ENCODE measurements around the gene CORO7.
"Not testable (repeated sequence)": the region's sequence is repeated elsewhere in the genome, so short reads cannot be mapped to it uniquely, and the experiment has no call there.

Gene CORO7

DNA sequence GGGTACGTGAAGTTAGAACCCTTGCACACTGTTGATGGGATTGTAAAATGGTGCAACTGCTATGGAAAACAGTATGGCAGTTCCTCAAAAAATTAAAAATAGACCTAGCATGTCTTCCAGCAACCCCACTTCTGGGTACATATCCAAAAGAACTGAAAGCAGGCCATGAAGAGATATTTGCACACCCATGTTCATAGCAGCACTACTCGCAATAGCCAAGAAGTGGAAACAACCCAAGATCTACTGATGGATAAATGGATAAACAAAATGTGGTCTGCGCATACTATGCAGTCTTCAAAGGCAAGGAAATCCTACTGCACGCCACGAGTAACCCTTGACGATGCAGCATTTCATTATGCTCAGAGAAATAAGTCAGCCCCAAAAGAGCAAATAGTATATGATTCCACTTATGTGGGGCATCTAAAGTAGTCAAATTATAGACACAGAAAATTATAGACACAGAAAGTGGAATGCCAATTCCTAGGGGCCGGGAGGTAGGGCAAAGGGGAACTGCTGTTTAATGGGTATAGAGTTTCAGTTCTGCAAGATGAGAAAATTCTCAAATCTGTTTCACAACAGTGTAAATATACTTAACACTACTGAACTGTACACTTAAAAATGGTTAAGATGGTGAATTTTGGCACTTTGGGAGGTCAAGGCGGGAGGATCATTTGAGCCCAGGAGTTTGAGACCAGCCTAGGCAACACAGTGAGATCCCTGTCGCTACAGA lies 17.2 kb downstream of the CORO7 start:
- DNase-seq = no peak

DNA sequence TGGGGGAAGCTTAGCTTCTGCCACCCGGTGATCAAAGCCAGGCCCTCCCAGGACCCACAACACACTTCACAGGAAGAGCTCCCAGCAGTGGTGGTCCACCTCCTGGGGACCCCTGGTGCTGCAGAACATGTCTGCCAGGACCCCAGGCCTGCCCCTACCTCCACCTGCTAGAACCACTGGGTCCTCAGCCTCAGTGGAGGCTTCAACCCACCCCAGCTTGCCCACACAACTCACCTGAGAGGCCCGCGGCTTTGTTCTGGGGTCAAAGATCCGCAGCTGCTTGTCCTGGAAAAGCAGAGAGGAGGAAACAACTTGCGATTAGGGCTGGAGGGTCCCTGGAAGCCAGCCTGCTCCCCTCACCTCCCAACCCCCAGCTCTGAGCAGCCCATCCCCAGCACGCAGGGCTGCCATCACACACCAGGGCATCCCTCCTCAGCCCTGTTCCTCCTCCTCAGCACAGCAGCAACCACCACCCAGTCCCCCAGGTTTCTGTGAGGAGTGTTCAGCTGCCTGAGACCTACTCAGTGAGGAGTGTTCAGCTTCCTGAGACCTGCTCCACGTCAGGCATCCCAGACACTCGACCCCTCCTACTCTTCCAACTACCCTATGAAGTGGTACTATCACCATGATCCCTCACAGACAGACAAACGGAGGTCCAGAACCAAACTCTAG lies 21.2 kb downstream of the CORO7 start:
- no peak for DNase-seq

DNA sequence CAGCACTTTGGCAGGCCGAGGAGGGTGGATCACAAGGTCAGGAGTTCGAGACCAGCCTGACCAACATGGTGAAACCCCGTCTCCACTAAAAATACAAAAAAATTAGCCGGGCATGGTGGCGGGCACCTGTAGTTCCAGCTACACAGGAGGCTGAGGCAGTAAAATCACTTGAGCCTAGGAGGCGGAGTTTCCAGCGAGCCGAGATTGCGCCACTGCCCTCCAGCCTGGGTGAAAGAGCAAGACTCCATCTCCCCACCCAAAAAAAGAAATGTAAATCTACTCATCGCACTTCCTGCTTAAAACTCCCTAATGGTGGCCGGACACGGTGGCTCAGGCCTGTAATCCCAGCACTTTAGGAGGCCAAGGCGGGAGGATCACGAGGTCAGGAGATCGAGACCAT lies 22.5 kb downstream of the CORO7 start:
- DNase-seq = not testable (repeated sequence)

DNA sequence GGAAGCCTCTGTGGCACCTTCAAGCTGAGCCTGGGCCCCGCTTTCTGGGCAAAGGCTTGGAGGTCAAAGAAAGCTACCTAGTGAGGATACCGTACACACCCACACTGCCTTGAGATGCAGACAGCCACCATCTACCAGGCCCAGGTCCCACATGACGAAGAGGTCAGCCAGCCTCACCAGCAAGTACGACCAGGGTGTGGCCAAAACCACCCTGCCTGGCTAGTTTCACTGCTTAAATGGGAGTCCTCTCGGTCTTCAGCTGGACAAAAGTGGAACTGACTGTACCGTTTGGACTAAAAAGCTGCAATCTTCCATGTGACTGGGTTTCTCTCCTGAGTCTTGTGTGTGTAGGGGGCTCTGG lies 23.2 kb downstream of the CORO7 start:
- no peak for DNase-seq

DNA sequence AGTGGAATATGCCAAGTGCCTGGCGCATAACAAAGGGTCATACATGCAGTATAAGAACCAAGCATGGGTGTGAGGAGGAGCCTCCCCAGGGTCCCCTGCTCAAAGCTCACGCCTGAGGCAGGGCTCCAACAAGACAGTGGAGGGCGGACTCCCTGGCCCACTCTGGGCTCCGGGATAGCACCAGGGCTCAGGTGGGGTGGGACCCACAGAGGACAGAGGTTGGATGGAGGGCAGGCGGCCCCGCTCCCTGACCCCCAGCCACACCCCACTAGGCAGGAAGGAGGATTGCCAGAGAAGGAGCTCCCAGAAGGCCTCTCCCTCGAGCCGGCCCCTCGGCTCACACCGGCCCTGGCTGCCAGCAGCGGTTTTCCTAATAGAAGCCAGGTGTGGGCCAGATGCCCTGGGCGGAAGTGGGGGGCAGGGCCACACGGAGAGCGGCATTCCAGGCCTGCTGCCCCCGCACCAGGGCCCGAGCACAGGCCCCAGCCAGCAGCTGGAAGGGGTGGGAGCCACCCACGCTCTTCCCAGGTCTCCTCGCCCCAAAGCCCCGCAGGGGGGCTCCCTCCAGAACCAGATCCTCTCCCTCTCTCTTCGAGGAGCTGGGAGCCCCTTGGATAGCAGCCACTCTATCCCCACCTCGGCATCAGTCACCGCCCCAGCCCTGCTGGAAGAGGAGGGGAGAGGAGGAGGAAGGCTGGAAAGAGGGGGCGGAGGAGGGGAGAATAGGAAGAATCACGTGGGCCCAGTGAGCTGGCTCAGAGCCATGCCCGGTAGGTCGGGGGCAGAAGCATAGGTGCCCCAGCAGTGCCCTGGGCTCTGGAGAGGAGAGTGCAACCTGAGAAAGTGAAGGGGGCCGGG lies 23.8 kb downstream of the CORO7 start:
- DNase-seq = no peak

DNA sequence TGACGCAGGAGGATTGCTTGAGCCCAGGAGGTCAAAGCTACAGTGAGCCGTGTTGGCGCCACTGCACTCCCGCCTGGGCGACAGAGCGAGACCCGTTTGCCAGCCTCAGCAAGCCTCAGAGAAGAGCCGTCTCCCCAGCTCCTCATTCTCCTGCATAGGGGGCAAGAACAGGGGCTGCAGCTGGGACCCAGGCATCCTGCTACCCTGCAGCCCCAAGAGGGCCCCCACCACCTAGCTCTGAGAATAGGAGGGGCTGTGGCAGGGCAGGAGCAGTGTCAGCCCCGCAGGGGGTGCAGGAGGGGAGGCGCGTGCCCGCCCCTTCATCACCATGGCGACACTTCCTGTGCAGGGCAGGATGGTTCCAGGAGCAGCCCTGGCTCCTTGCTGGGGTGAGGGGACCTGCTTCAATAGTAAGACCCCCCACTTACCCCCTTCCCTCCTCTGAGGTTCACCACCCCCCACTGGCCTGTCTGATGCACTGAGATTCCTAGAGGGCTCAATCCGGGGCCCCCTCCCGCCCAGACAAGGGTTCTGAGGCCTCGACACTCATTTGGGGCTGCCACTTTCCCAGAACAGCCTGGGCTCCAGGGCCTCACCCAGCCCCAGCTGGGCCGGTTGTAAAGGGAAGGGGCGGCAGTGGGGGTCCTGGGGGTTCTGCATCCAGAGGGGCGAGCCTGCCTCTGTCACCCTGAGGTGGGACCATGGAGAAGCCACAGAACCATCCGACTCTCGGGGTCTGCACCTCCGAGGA lies 24.6 kb downstream of the CORO7 start:
- no peak for DNase-seq

DNA sequence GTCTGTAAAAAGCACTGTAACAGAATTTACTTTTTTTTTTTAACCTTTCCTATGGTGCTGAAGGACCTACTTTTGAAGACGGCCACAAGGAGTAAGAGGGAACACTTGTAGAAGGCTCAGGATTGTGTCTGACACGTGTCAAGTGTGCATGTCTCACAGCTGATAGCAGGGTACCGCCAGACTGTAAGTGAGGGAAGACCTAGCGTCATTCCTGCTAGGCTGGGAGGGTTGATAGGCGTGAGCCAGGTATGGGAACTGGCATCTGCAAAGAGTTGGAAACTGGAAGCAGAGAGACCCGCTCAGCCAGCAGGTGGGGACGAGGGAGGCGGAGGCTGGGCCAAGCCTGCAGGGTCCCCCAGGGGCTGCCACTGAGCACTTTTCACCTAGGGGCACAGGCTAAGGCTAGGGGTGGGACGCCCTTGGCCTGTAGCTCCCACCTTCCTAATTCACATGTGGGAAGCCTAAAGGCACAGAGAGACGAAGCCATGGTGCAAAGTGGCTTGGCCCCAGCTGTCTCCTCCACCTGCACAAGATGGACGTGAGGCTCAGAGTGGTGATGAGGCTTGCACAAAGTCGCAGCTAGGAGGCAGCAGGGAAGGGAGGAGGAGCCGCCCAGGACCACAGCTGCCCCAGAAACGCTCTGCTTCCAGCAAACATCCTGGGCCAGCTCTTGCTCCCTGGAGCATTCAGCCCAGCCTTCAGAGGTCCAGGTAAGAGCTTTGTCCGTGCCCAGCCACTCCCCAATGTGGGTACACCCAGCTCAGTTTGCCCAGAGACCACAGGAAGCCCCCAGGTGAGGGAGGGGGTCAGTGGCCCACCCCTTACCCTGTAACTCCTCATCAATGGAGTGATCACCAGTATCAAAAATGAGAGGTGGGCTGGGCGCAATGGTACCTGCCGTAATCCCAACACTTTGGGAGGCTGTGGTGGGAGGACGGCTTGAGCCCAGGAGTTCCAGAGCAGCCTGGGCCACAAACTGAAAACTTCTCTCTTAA lies 25.8 kb downstream of the CORO7 start:
- no peak for DNase-seq

DNA sequence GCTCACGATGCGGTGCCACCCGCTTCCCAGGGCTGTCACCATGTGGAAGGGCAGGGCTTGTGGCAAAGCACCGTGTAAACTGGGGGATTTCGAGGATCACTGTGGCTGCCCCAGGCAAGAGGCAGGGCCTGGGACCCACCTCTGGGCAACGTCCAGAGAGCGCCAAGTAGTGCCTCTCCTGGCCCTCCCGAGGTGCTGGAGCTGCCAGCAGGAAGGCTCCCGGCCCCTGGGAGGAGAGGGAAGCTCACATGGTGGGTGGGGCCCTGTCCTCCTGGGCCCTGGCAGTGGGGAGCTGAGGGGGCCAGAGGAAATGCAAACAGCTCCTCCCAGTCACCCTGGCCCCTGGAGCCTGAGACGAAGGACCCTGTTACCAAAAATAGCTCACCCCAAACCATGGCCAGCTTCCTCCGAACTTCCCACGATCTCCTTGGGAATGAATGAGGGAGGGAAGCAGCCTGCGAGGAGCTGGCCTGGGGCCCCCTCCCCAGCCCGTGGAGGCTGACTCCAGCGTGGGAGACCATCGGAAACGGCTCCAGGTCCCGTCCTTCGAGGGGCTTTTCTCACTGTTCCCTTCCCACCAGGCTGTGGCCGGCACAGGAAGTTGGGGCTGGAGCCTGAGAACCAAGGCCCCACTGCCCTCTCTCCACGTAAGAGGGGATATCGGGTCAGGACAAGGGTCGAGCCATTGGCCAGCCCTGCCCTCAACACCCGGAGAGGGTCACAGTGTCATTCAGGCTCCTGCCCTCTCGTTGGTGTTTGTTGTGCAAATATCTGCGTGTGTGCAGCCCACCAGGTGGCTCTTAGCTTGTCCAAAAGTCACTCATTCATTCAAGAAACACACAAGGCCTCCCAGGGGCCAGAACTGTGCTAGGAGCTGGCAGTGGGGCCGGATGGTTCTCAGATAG lies 27.1 kb downstream of the CORO7 start:
- no peak for DNase-seq

DNA sequence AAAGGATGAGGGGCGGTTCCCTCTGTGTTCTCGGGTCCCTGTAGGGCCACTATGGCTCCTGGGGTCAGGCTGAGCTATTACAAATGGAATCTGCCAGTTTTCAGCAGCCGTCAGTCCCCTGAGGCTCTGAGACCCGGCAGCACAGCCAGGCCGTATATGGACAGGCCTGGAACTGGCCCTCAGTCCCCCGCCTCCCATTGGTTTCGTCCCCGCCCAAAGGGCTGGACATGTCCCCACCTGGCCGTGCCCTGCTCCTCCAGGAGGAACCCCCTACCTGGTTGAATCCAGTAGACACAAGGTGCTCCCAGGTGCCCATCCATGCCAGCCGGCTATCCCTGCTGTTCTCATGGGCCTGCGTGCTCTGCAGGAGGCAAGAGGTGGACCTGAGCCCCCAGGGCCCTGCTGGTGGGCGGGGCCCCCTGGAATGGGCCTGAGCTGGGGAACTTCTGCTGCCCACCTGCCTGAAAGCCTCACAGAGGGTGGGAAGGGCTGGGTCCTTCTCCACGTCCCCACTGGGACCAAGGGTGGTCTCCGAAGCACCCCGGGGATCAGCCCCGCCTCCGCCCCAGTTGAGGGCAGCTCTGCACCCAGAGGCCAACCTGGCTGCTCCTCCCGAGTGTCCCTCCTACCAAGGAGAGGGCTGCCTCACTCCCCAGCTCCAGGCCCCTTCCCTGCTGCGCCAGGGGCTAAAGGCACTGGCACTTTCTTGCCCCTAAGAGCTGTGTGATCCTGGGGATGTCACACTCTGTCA lies 27.9 kb downstream of the CORO7 start:
- no peak for DNase-seq

DNA sequence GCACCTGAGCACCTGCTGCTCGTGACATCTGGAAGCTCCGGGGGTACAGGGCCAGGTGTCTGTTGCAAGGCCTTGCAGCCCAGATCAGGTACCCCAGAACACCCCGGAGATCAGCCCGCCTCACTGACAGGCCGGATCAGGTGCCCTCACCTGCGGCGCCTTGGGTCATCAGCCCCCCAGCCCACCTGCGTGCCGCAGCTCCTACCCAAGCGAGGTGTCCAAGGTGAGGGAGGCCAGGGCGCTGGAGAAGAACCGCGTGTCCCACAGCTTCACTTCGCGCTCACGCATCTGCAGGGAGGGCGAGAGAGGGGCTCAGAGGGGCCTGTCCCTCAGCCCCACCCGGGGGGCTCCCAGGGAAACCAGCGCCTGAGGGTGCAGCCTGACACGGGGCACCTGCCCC lies 28.6 kb downstream of the CORO7 start:
- no peak for DNase-seq

DNA sequence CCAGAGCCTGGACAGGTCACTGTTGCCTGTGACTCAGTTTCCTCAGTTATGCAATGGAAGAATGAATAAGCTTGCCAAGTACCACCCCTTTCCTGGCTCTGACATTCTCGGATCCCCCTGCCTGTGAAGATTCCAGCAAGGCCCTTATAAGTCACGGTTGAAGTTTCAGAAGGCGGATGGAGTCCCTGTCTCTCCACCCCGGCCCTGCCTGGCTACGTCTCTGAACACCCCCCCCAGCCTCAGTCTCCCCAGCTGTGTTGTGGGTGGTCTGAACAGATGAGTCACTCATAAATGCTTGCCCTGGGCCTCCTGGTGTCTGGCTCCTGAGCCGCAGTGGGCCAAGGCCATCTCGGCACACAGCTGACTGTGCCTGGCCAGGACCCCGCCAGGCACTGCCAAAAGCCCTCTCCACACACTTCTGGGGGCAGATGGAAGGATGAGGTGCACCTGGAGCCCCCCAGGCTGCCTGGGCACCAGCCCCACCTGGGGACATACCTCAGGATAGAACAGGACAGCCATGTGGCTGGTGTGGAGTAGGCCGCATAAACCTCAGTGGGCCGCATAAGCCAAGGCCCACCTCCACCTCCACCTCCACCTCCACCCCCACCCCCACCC lies 29.3 kb downstream of the CORO7 start:
- DNase-seq = no peak

DNA sequence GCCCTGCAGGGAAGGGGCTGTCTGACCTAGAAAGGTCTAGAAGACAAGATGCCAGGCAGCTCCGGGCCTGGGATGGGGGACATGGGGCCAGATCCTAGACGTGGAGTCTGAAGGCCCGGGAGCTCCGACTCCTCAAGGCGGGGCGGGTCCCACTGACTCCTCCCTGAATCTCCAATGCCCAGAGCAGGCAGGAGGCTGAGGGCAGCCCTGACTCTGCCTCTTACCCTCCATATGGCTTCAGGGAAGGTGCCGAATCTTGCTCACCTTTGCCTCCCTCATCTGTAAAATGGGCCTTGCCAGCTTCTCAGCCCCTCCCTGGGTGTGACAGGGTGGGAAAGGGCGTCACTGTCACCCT lies 30.0 kb downstream of the CORO7 start:
- DNase-seq = no peak

DNA sequence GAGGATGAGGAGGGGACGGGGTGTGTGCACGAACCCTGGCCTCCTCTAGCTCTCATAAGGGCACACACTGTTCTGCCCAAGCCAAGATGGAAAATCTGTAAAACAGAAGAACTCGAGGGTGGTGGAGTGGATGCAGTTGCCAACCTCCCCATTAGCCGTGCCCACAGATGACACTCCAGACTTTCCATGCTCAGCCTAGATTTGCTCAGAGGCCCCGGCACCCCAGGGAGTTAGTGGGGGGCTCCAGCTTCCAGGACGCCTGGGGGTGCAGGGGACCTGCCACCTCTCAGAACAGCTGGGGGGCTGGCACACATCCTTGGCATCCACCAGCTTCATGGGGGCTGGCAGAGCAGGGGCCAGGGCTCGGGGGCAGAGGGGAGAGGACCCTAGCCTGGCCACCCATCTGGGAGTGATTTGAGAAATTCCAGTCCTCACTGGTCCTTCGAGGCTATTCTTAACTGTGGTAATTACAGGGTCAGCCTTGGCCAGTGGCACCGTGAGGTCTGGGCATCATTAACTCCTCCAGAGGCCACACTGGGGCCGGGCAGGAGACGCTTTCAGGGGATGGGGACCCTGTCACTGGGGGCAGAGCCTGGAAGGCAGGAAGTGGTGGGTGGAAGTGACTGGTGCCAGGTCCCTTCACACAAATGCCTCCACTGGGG lies 30.5 kb downstream of the CORO7 start:
- DNase-seq = no peak

DNA sequence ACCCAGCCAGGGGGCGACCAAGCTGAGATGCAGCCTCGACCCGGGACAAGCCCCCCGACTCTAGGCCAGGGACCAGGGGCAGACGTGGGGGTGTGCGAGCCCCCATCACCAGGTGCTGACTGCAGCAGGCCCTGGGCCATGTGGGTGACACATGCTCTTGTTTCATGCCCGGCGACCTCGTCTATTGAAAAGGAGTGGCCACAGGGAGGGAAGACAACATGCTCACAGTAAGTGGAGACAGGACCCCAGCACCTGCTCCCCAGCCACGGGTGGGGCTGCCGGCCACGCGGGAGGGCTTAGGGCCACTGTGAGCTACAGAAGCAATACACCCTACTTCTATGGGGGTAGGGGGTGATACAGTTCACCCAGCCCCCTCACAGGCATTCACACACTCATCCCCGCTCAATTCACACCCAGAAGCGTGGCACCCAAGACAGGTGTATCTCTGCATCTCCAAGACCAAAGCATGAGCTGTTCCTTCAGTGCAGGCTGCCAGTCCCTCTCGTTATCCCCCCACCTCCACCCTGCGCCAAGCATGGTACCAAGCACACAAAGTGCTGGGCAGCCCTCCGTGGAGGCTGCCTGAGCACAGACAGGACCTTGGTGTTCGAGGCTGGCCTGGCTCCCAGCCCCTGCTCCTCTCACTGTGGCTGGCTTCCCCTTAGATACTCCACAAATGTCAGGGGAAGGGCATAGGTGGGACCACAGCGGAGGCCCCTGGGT lies 31.2 kb downstream of the CORO7 start:
- DNase-seq = no peak

DNA sequence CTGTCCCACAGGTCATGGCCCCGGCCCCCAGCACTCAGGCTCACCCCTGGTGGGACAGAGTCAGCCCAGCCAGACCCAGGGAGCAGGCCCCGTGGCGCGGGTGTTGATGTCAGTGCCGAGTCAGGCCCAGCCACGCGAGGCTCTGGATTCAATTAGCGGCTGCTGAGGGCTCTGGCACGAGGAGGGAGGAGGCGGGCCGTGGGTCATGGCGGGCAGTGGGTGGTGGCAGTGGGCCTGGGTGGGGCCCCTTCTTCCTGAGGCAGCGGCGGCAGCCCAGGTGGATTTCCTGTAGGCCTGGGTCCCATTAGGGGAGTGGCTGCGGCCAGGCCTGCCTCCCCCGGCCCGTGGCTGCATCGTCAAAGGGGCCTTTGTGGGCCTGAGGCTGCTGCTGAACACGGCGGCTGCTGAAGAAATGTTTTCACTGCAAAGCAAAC lies 31.9 kb downstream of the CORO7 start:
- DNase-seq = no peak

DNA sequence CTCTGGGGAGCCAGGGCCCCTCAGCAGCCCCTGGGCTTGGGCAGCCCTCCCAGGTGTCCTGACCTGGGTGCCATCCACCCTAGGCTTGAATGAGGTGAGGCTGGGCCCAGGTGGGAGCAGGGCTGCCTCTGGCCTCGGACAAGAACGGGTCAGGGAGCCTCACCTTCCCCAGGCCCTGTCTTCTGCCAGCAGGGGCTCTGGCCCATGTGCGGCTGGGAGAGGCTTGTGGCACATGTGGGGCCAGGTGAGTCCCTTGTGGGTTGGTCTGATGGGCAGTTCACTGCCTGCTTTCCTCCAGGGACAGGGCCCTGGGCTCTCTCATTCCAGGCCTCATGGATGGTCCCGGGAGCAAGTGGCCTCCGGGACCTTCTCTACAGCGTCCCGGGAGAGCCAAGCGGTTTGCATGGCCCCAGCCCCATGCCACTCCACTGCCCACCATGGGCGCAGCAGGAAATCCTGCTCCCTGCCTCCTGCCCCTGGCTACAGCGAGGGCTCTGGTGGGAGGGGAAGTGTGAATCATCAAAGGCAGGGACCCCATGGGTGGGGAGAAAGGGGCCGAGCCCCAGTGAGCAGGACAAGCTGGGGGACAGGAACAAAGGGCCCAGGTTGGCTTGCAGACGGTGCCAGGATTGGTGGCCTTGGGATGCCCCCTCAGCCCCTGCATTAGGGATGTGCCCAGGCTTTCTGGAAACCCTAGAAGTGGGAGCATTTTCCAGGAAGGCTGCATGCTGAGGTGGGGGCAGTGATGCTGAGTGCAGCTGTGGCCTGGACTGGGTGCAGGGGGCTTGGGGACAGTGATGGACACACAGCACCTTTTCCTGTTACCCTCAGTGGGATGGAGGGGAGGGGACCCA lies 32.6 kb downstream of the CORO7 start:
- no peak for DNase-seq

DNA sequence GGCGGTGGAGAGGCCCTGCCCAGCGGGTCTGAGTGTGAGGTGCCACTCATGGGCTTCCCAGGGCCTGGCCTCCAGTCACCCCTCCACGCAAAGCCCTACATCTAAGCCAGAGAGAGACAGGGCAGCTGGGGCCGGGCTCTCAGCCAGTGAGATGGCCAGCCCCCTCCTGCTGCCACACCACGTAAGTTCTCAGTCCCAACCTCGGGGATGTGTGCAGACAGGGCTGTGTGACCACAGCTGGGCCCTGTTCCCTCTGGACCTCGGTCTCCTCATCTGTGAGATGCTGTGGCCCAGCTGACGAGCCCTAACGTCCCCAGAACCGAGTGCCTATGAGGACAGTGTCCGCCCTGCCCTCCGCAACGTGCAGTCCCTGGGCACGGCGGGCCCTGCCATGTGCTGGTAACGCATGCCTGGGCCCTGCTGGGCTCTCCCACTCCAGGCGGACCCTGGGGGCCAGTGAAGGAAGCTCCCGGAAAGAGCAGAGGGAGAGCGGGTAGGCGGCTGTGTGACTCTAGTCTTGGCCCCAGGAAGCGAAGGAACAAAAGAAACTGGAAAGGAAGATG lies 33.5 kb downstream of the CORO7 start:
- no peak for DNase-seq
